Fibroblast of peridontal ligament (primary cell): ENCODE measurements around the gene SYK.

Source experiments
- DNase-seq: peaks from one replicate; pipeline ENCODE4 v3.0.0-alpha.2; 2010; ENCODE audit errors: extremely low read depth

The SYK gene

GRCh38 chr9:90946982-90947381, 145.4 kb downstream of the SYK start:
- no peak for DNase-seq
